GM18502 (cell line): ENCODE measurements around the gene SERPINB2.

Experiments used
- ATAC-seq: cut with Tn5 transposase; IDR thresholded peaks from one replicate; pipeline ENCODE4 v1.9.1; 2021; ENCODE audit warnings: mild to moderate bottlenecking; ENCODE audit not compliant: unreplicated experiment, poor library complexity

SERPINB2 gene

GRCh38 chr18:63887424-63887823 lies at the start of gene SERPINB2:
Gene SERPINB2, plus strand, starts transcription at chr18:63887705. Its CDS starts 3,740 bp downstream, at chr18:63891445.
- no peak for ATAC-seq

GRCh38 chr18:63843008-63843407 lies 44.5 kb upstream of the SERPINB2 start:
- no peak for ATAC-seq

- ATAC-seq: peak; percentile 61
Measured at GRCh38 chr18:63844254-63844653, 43.3 kb upstream of the SERPINB2 start.

- ATAC-seq: no peak
Measured at GRCh38 chr18:63848159-63848558, 39.3 kb upstream of the SERPINB2 start.

- ATAC-seq: peak; percentile 81
Measured at GRCh38 chr18:63850020-63850419, 37.5 kb upstream of the SERPINB2 start.

GRCh38 chr18:63850636-63851035 lies 36.9 kb upstream of the SERPINB2 start:
- ATAC-seq: no peak

GRCh38 chr18:63858456-63858855 lies 29.0 kb upstream of the SERPINB2 start:
- ATAC-seq: no peak

- ATAC-seq: no peak
Measured at GRCh38 chr18:63859781-63860475, 27.6 kb upstream of the SERPINB2 start.

- ATAC-seq: no peak
Measured at GRCh38 chr18:63860531-63860930, 27.0 kb upstream of the SERPINB2 start.

GRCh38 chr18:63867368-63868125 lies 20.0 kb upstream of the SERPINB2 start:
- ATAC-seq: no peak

- ATAC-seq: no peak
Measured at GRCh38 chr18:63868546-63868945, 19.0 kb upstream of the SERPINB2 start.

GRCh38 chr18:63869374-63869773 lies 18.1 kb upstream of the SERPINB2 start:
- no peak for ATAC-seq

GRCh38 chr18:63869851-63870250 lies 17.7 kb upstream of the SERPINB2 start:
- no peak for ATAC-seq

GRCh38 chr18:63871836-63872235 lies 15.7 kb upstream of the SERPINB2 start:
- no peak for ATAC-seq

GRCh38 chr18:63872586-63872985 lies 14.9 kb upstream of the SERPINB2 start:
- ATAC-seq: no peak

- no peak for ATAC-seq
Measured at GRCh38 chr18:63878343-63878742, 9.2 kb upstream of the SERPINB2 start.

GRCh38 chr18:63878925-63879324 lies 8.6 kb upstream of the SERPINB2 start:
- ATAC-seq: no peak

- no peak for ATAC-seq
Measured at GRCh38 chr18:63879709-63880108, 7.8 kb upstream of the SERPINB2 start.

- ATAC-seq: no peak
Measured at GRCh38 chr18:63881851-63882250, 5.7 kb upstream of the SERPINB2 start.

- no peak for ATAC-seq
Measured at GRCh38 chr18:63882333-63883141, 5.0 kb upstream of the SERPINB2 start.

GRCh38 chr18:63883617-63884016 lies 3.9 kb upstream of the SERPINB2 start:
- ATAC-seq: no peak
